NB4 (cell line): ENCODE data around the gene GABRG3.

Source experiments
- DNase-seq: peaks from one replicate; pipeline ENCODE4 v3.0.0; 2010; ENCODE audit warnings: low read depth
- H3K4me3 ChIP-seq: one replicate; pipeline ENCODE4 v1.5.1; 2011; ENCODE audit warnings: mild to moderate bottlenecking, low read depth, low read length, moderate library complexity
- CTCF ChIP-seq: IDR thresholded peaks from one replicate; pipeline ENCODE4 v1.5.1; 2012; ENCODE audit warnings: low read depth, low read length
- MAX ChIP-seq: IDR thresholded peaks from 2 replicates; pipeline ENCODE4 v1.6.1; 2011; ENCODE audit warnings: low read depth, low read length
- MYC ChIP-seq: IDR thresholded peaks from 2 replicates; pipeline ENCODE4 v1.6.1; 2011; ENCODE audit warnings: low read depth, low read length
- POLR2A ChIP-seq: IDR thresholded peaks from 2 replicates; pipeline ENCODE4 v1.6.1; 2011; ENCODE audit warnings: mild to moderate bottlenecking; ENCODE audit not compliant: insufficient read length; ENCODE audit errors: extremely low read depth

The GABRG3 gene

GRCh38 chr15:27092390-27092789, 121.4 kb downstream of the GABRG3 start:
- TF ChIP-seq CTCF = no peak
- TF ChIP-seq POLR2A = no peak
- TF ChIP-seq MAX = no peak
- no peak for TF ChIP-seq MYC
- DNase-seq = no peak
- no peak overlapping the region for H3K4me3 ChIP-seq

GRCh38 chr15:27094235-27094634, 123.3 kb downstream of the GABRG3 start:
- no peak for TF ChIP-seq POLR2A
- no peak for TF ChIP-seq MYC
- TF ChIP-seq MAX = no peak
- no peak for TF ChIP-seq CTCF
- H3K4me3 ChIP-seq = no peak overlapping the region

GRCh38 chr15:27095886-27096624, 125.1 kb downstream of the GABRG3 start:
- TF ChIP-seq MAX = no peak
- TF ChIP-seq POLR2A = no peak
- no peak for TF ChIP-seq CTCF
- TF ChIP-seq MYC = no peak
- DNase-seq = no peak
- H3K4me3 ChIP-seq = no peak overlapping the region

More at GRCh38 chr15:27094235-27094634, 123.3 kb downstream of the GABRG3 start:
- no peak for DNase-seq

- no peak for DNase-seq
- no peak overlapping the region for H3K4me3 ChIP-seq
- TF ChIP-seq MAX (no peak), POLR2A (no peak), CTCF (no peak), MYC (no peak)
Observed at GRCh38 chr15:27097506-27097905, 126.5 kb downstream of the GABRG3 start.

- no peak overlapping the region for H3K4me3 ChIP-seq
- DNase-seq = no peak
- no peak for TF ChIP-seq CTCF
- TF ChIP-seq MAX = no peak
- no peak for TF ChIP-seq MYC
- no peak for TF ChIP-seq POLR2A
Observed at GRCh38 chr15:27101982-27102381, 131.0 kb downstream of the GABRG3 start.
